T-cell (primary cell): ENCODE measurements around the gene MSLN. TPM values are rescaled to one million over a fixed set of nuclear protein-coding genes. Genes with fewer than 3 reads are reported as not detected.

ENCODE experiments used
- ATAC-seq, 4 experiments: fragments of 200-7000 bp in 3 of 4; fragments of 150-1000 bp in 1 of 4; cut with Tn5 transposase; replicated peaks in 1 of 4; 1 replicate in 3 of 4; 2 replicates in 1 of 4; pipeline ENCODE4 v1.10.0; 2021; ENCODE audit warnings: moderate library complexity in 3 of 4, mild to moderate bottlenecking in 2 of 4, moderate number of reproducible peaks in 1 of 4
- CTCF ChIA-PET, 2 donors: fragments of 300-600 bp; sonication (Branson Sonifier 250); formaldehyde crosslinking; loops; one replicate each; lab custom pipeline; 2022; ENCODE audit warnings: antibody characterized with exemption in 2 of 2; lab: Charles Lee
- POLR2A ChIA-PET, 2 donors: fragments of 300-600 bp; sonication (Branson Sonifier 250); formaldehyde crosslinking; loops; one replicate each; lab custom pipeline; 2022; ENCODE audit warnings: antibody characterized with exemption in 2 of 2; lab: Charles Lee
- DNase-seq, 35 experiments: peaks; one replicate each; pipeline versions ENCODE4 v3.0.0 to v3.0.0-alpha.2; 2013 to 2023
- H3K27ac ChIP-seq: one replicate; pipeline ENCODE4 v1.5.1; 2013; ENCODE audit warnings: low read length
- H3K27me3 ChIP-seq, 2 experiments: replicated peaks in 1 of 2; 1 replicate in 1 of 2; 2 replicates in 1 of 2; pipeline versions ENCODE4 v1.6.1 to v1.7.0; 2013; ENCODE audit warnings: low read length in 1 of 2, mixed read lengths in 1 of 2; ENCODE audit not compliant: control insufficient read depth in 2 of 2, insufficient read depth in 2 of 2; ENCODE audit errors: extremely low read depth in 1 of 2
- H3K36me3 ChIP-seq, 2 donors: 1 replicate in 1 of 2; 2 replicates in 1 of 2; pipeline versions ENCODE4 v1.6.1 to v1.7.0; 2013; ENCODE audit warnings: low read length in 1 of 2; ENCODE audit not compliant: control insufficient read depth in 2 of 2, insufficient read depth in 1 of 2; ENCODE audit errors: extremely low read depth in 1 of 2
- H3K4me1 ChIP-seq, 2 experiments: 1 replicate in 1 of 2; 2 replicates in 1 of 2; pipeline versions ENCODE4 v1.6.1 to v1.7.0; 2013; ENCODE audit warnings: low read length in 2 of 2, mixed read lengths in 1 of 2; ENCODE audit not compliant: insufficient read depth in 2 of 2, control insufficient read depth in 1 of 2; ENCODE audit errors: extremely low read depth in 1 of 2
- H3K4me3 ChIP-seq, 2 donors: 1 replicate in 1 of 2; 2 replicates in 1 of 2; pipeline versions ENCODE4 v1.5.1 to v1.7.0; 2013; ENCODE audit warnings: mild to moderate bottlenecking in 2 of 2, low read length in 1 of 2, moderate library complexity in 1 of 2; ENCODE audit not compliant: control insufficient read depth in 1 of 2; ENCODE audit errors: extremely low read depth in 1 of 2
- H3K9me3 ChIP-seq: 2 replicates; pipeline ENCODE4 v1.7.0; 2013
- H3K27ac Mint-ChIP-seq, 2 donors: one replicate each; pipeline ENCODE4 v1.8.0; 2020 to 2021; ENCODE audit warnings: mild to moderate bottlenecking in 2 of 2, mixed read lengths in 2 of 2
- H3K27me3 Mint-ChIP-seq, 2 donors: one replicate each; pipeline ENCODE4 v1.8.0; 2021 to 2022; ENCODE audit warnings: mixed read lengths in 2 of 2
- H3K36me3 Mint-ChIP-seq: one replicate; pipeline ENCODE4 v1.8.0; 2021; ENCODE audit warnings: mixed read lengths
- H3K4me1 Mint-ChIP-seq, 3 donors: one replicate each; pipeline ENCODE4 v1.8.0; 2020 to 2022; ENCODE audit warnings: mixed read lengths in 3 of 3, mild to moderate bottlenecking in 1 of 3
- H3K4me3 Mint-ChIP-seq, 3 donors: one replicate each; pipeline ENCODE4 v1.8.0; 2020 to 2022; ENCODE audit warnings: mild to moderate bottlenecking in 3 of 3, mixed read lengths in 3 of 3, moderate library complexity in 3 of 3
- H3K9me3 Mint-ChIP-seq, 3 donors: one replicate each; pipeline ENCODE4 v1.8.0; 2020 to 2022; ENCODE audit warnings: mixed read lengths in 3 of 3
- WGBS: methylation state at CpG from one replicate; pipeline ENCODE4 v1.1.5; 2013; ENCODE audit warnings: missing lambda C conversion rate; ENCODE audit not compliant: insufficient coverage; 5-methylcytosine and 5-hydroxymethylcytosine counted together
- total RNA-seq, 35 experiments: library from RNA in 6 of 35; stranded (reverse) in 6 of 35; fragments of 120-200 nt in 1 of 35; gene quantifications; one replicate each; pipeline versions ENCODE4 v1.2.1 to v1.2.4 and lab custom pipeline; 2013 to 2026

MSLN gene
- total RNA-seq, 5 donors from 2014 or later (not counting 1 experiment from before 2014, with no cell fraction given), result 0.55 to 0.60 TPM; not detected in 3

GRCh38 chr16:760065-760464 lies 469 bp upstream of the MSLN start:
- CTCF ChIA-PET, result no interaction called here
- Histone ChIP-seq H3K27me3 (peaks cover 0 to 37% of the 10 kb centered on the region in 2 experiments), H3K27ac (no peak overlapping the region), H3K4me3 (no peak overlapping the region), H3K36me3 (no peaks in the 10 kb centered on the region), H3K4me1 (no peaks in the 10 kb centered on the region), H3K9me3 (no peaks in the 10 kb centered on the region)
- Mint-ChIP-seq H3K27ac (no peak overlapping the region), H3K9me3 (peaks cover 0 to 3% (median 0%) of the 10 kb centered on the region in 3 donors), H3K4me1 (peaks cover 0 to 6% (median 0%) of the 10 kb centered on the region in 3 donors), H3K27me3 (peaks cover 8 to 10% of the 10 kb centered on the region in 2 donors), H3K36me3 (no peaks in the 10 kb centered on the region), H3K4me3 (no peak overlapping the region)
- ATAC-seq, result no peak
- DNase-seq, result no peak
- 90% methylated on average over 11 of the region's 15 CpGs for WGBS
- POLR2A ChIA-PET, result no interaction called here

GRCh38 chr16:761625-762513 lies 1.3 kb downstream of the MSLN start:
- no peak overlapping the region for H3K27ac ChIP-seq
- Mint-ChIP-seq H3K36me3 (no peaks in the 10 kb centered on the region), H3K4me1 (peaks cover 0 to 6% (median 0%) of the 10 kb centered on the region in 3 donors), H3K27ac (no peak overlapping the region), H3K27me3 (peaks cover 4 to 5% of the 10 kb centered on the region in 2 donors), H3K4me3 (no peak overlapping the region), H3K9me3 (no peaks in the 10 kb centered on the region)
- no peaks in the 10 kb centered on the region for H3K36me3 ChIP-seq
- ChIA-PET CTCF (no interaction called here), POLR2A (no interaction called here)
- DNase-seq (no peak), ATAC-seq (no peak)
- peaks cover 0 to 37% of the 10 kb centered on the region in 2 experiments for H3K27me3 ChIP-seq
- no peaks in the 10 kb centered on the region for H3K9me3 ChIP-seq
- WGBS, result 81% methylated on average over 14 of the region's 22 CpGs
- no peaks in the 10 kb centered on the region for H3K4me1 ChIP-seq
- no peak overlapping the region for H3K4me3 ChIP-seq

GRCh38 chr16:762595-763268 lies 2.2 kb downstream of the MSLN start:
- Histone ChIP-seq H3K36me3 (no peaks in the 10 kb centered on the region), H3K4me3 (no peak overlapping the region), H3K27ac (no peak overlapping the region), H3K27me3 (peaks cover 0 to 35% of the 10 kb centered on the region in 2 experiments), H3K4me1 (no peaks in the 10 kb centered on the region), H3K9me3 (no peaks in the 10 kb centered on the region)
- CTCF ChIA-PET, result no interaction called here
- Mint-ChIP-seq H3K9me3 (no peaks in the 10 kb centered on the region), H3K4me3 (no peak overlapping the region), H3K4me1 (peaks cover 0 to 3% (median 0%) of the 10 kb centered on the region in 3 donors), H3K27ac (no peak overlapping the region), H3K27me3 (peaks cover 2% of the 10 kb centered on the region in 2 donors), H3K36me3 (no peaks in the 10 kb centered on the region)
- 85% methylated on average over 14 of the region's 17 CpGs for WGBS
- ATAC-seq (no peak), DNase-seq (no peak)
- POLR2A ChIA-PET, result no interaction called here

GRCh38 chr16:763369-764183 lies 3.0 kb downstream of the MSLN start:
- ATAC-seq, result no peak
- POLR2A ChIA-PET, result no interaction called here
- CTCF ChIA-PET, result no interaction called here

GRCh38 chr16:764184-764750 lies 3.7 kb downstream of the MSLN start:
- Histone ChIP-seq H3K27ac (no peak overlapping the region), H3K4me1 (no peaks in the 10 kb centered on the region), H3K9me3 (no peaks in the 10 kb centered on the region), H3K4me3 (no peak overlapping the region), H3K27me3 (peaks cover 0 to 44% of the 10 kb centered on the region in 2 experiments), H3K36me3 (no peaks in the 10 kb centered on the region)
- Mint-ChIP-seq H3K27ac (no peak overlapping the region), H3K4me3 (no peak overlapping the region), H3K36me3 (no peaks in the 10 kb centered on the region), H3K9me3 (no peaks in the 10 kb centered on the region), H3K4me1 (no peaks in the 10 kb centered on the region), H3K27me3 (peaks cover 0 to 2% of the 10 kb centered on the region in 2 donors)
- ChIA-PET CTCF (no interaction called here), POLR2A (no interaction called here)
- 82% methylated on average over 17 of the region's 20 CpGs for WGBS
- ATAC-seq (no peak), DNase-seq (no peak)

More at GRCh38 chr16:763369-764183, 3.0 kb downstream of the MSLN start:
- Histone ChIP-seq H3K36me3 (no peaks in the 10 kb centered on the region), H3K4me1 (no peaks in the 10 kb centered on the region), H3K27ac (no peak overlapping the region), H3K27me3 (peaks cover 0 to 41% of the 10 kb centered on the region in 2 experiments), H3K9me3 (no peaks in the 10 kb centered on the region), H3K4me3 (no peak overlapping the region)
- Mint-ChIP-seq H3K27me3 (peaks cover 0 to 2% of the 10 kb centered on the region in 2 donors), H3K27ac (no peak overlapping the region), H3K36me3 (no peaks in the 10 kb centered on the region), H3K4me3 (no peak overlapping the region), H3K9me3 (no peaks in the 10 kb centered on the region), H3K4me1 (no peaks in the 10 kb centered on the region)
- 89% methylated on average over 17 of the region's 21 CpGs for WGBS
- DNase-seq, result no peak
